CD14-positive monocyte (primary cell): Measurements from ENCODE around the gene GUCY2F. TPM values are rescaled to one million over a fixed set of nuclear protein-coding genes. Genes with fewer than 3 reads are reported as not detected.

Experiments
- DNase-seq, 3 donors: peaks; one replicate each; pipeline ENCODE4 v3.0.0-alpha.2; 2011 to 2022
- H2AFZ ChIP-seq: 2 replicates; pipeline ENCODE4 v1.6.0; 2012; ENCODE audit warnings: mild to moderate bottlenecking, low read depth, low read length, inconsistent platforms; ENCODE audit not compliant: insufficient read depth, poor library complexity, severe bottlenecking
- H3K27ac ChIP-seq, 2 donors: 1 replicate in 1 of 2; 2 replicates in 1 of 2; pipeline ENCODE4 v1.5.1; 2012 to 2013; ENCODE audit warnings: low read length in 2 of 2, control low read depth in 1 of 2, inconsistent platforms in 1 of 2, low read depth in 1 of 2, mild to moderate bottlenecking in 1 of 2
- H3K27me3 ChIP-seq, 2 donors: one replicate each; pipeline versions ENCODE4 v1.6.0 to v1.6.1; 2011 to 2013; ENCODE audit warnings: low read length in 2 of 2; ENCODE audit not compliant: control insufficient read depth in 2 of 2, insufficient read depth in 2 of 2
- H3K36me3 ChIP-seq, 2 donors: replicated peaks in 1 of 2; 1 replicate in 1 of 2; 2 replicates in 1 of 2; pipeline versions ENCODE4 v1.5.1 to v1.6.1; 2012 to 2013; ENCODE audit warnings: low read length in 2 of 2, control low read depth in 1 of 2, inconsistent platforms in 1 of 2, mild to moderate bottlenecking in 1 of 2; ENCODE audit not compliant: insufficient read depth in 2 of 2, control insufficient read depth in 1 of 2
- H3K4me1 ChIP-seq, 2 donors: 1 replicate in 1 of 2; 2 replicates in 1 of 2; pipeline versions ENCODE4 v1.5.1 to v1.6.1; 2012 to 2013; ENCODE audit warnings: low read length in 2 of 2, control low read depth in 1 of 2, inconsistent platforms in 1 of 2, mild to moderate bottlenecking in 1 of 2, moderate library complexity in 1 of 2; ENCODE audit not compliant: insufficient read depth in 2 of 2, control insufficient read depth in 1 of 2
- H3K4me2 ChIP-seq: replicated peaks from 2 replicates; pipeline ENCODE3; 2012; ENCODE audit warnings: low read length, moderate library complexity, mild to moderate bottlenecking; ENCODE audit not compliant: poor library complexity, severe bottlenecking; ENCODE audit errors: extremely low read depth
- H3K4me3 ChIP-seq, 3 experiments: fragments of 200-600 bp in 1 of 3; sonication (generic) in 1 of 3; replicated peaks in 1 of 3; 1 replicate in 2 of 3; 2 replicates in 1 of 3; pipeline ENCODE4 v1.5.1; 2011 to 2013; ENCODE audit warnings: low read length in 3 of 3, mild to moderate bottlenecking in 3 of 3, control low read depth in 2 of 3, low read depth in 2 of 3, inconsistent platforms in 1 of 3, moderate library complexity in 1 of 3
- H3K79me2 ChIP-seq: 2 replicates; pipeline ENCODE4 v1.6.0; 2012; ENCODE audit warnings: mild to moderate bottlenecking, control low read depth, inconsistent platforms, low read length, moderate library complexity; ENCODE audit not compliant: insufficient read depth
- H3K9ac ChIP-seq: 2 replicates; pipeline ENCODE4 v1.6.0; 2017; ENCODE audit warnings: low read length, mild to moderate bottlenecking; ENCODE audit not compliant: insufficient read depth, poor library complexity, severe bottlenecking
- H3K9me3 ChIP-seq, 2 donors: replicated peaks in 1 of 2; 1 replicate in 1 of 2; 2 replicates in 1 of 2; pipeline versions ENCODE4 v1.5.1 to v1.6.1; 2012 to 2013; ENCODE audit warnings: low read length in 2 of 2, control low read depth in 1 of 2; ENCODE audit not compliant: control insufficient read depth in 1 of 2, insufficient read depth in 1 of 2
- H4K20me1 ChIP-seq: 2 replicates; pipeline ENCODE4 v1.6.0; 2012; ENCODE audit warnings: mild to moderate bottlenecking, low read length, control low read depth, moderate library complexity; ENCODE audit not compliant: insufficient read depth
- H3K27ac Mint-ChIP-seq, 7 donors: one replicate each; pipeline ENCODE4 v1.8.0; 2020; ENCODE audit warnings: mild to moderate bottlenecking in 7 of 7, mixed read lengths in 7 of 7, moderate library complexity in 6 of 7, inconsistent platforms in 2 of 7
- H3K27me3 Mint-ChIP-seq, 3 donors: one replicate each; pipeline ENCODE4 v1.8.0; 2021 to 2022; ENCODE audit warnings: low read depth in 3 of 3, mild to moderate bottlenecking in 3 of 3, mixed read lengths in 3 of 3, moderate library complexity in 3 of 3, inconsistent platforms in 1 of 3
- H3K36me3 Mint-ChIP-seq, 2 donors: one replicate each; pipeline ENCODE4 v1.8.0; 2020; ENCODE audit warnings: mixed read lengths in 2 of 2, inconsistent platforms in 1 of 2, mild to moderate bottlenecking in 1 of 2
- H3K4me1 Mint-ChIP-seq: one replicate; pipeline ENCODE4 v1.8.0; 2020; ENCODE audit warnings: mild to moderate bottlenecking, mixed read lengths
- H3K4me3 Mint-ChIP-seq, 2 donors: one replicate each; pipeline ENCODE4 v1.8.0; 2020; ENCODE audit warnings: mild to moderate bottlenecking in 2 of 2, mixed read lengths in 2 of 2, moderate library complexity in 1 of 2
- H3K9me3 Mint-ChIP-seq, 7 donors: one replicate each; pipeline ENCODE4 v1.8.0; 2020 to 2022; ENCODE audit warnings: mixed read lengths in 7 of 7, mild to moderate bottlenecking in 6 of 7, moderate library complexity in 6 of 7, inconsistent platforms in 2 of 7
- CTCF ChIP-seq: fragments of 200-600 bp; IDR thresholded peaks from one replicate; pipeline ENCODE4 v1.8.0; 2022; ENCODE audit warnings: antibody characterized with exemption, mild to moderate bottlenecking
- WGBS: methylation state at CpG from one replicate; pipeline ENCODE4 v1.1.5; 2013; ENCODE audit warnings: missing lambda C conversion rate; ENCODE audit not compliant: insufficient coverage; 5-methylcytosine and 5-hydroxymethylcytosine counted together
- intact Hi-C, 2 donors: fragments of 100-400 bp; cut with micrococcal nuclease; formaldehyde crosslinking; loops; one replicate each; pipeline versions ENCODE4 v1.15.0 to v1.15.1; 2023
- polyA plus RNA-seq, 3 donors: library from polyadenylated mRNA; depleted of rRNA in 1 of 3; unstranded in 2 of 3; stranded (reverse) in 1 of 3; fragments of 300-500 nt in 2 of 3; fragments of >200 nt in 1 of 3; fragmentation: Illumina TruSeq in 2 of 3; gene quantifications; 1 replicate in 2 of 3; 2 replicates in 1 of 3; pipeline ENCODE4 v1.2.3, GENCODE V29; 2012 to 2021

GUCY2F gene
- polyA plus RNA-seq, 3 donors = not detected

GRCh38 chrX:109372291-109372690 lies 109.6 kb downstream of the GUCY2F start:
- TF ChIP-seq CTCF = no peak
- Histone ChIP-seq H3K4me2 (no peak overlapping the region), H3K79me2 (no peaks in the 10 kb centered on the region), H2AFZ (no peak overlapping the region), H3K4me1 (peaks cover 0 to 4% of the 10 kb centered on the region in 2 donors), H4K20me1 (no peaks in the 10 kb centered on the region), H3K27me3 (no peaks in the 10 kb centered on the region), H3K9ac (no peak overlapping the region), H3K27ac (no peak overlapping the region), H3K9me3 (no peaks in the 10 kb centered on the region), H3K36me3 (no peaks in the 10 kb centered on the region), H3K4me3 (no peak overlapping the region)
- peaks cover 0 to 1% (median 0%) of the 10 kb centered on the region in 7 donors for H3K9me3 Mint-ChIP-seq
- H3K4me3 Mint-ChIP-seq = no peak overlapping the region
- no peaks in the 10 kb centered on the region for H3K36me3 Mint-ChIP-seq
- intact Hi-C loops = no loop called here
- no CpG with 5 or more reads among the region's 1 CpG for WGBS
- H3K27ac Mint-ChIP-seq = no peak overlapping the region
- peaks cover 0 to 6% (median 6%) of the 10 kb centered on the region in 3 donors for H3K27me3 Mint-ChIP-seq
- H3K4me1 Mint-ChIP-seq = peaks cover 6% of the 10 kb centered on the region
- no peak for DNase-seq

GRCh38 chrX:109362101-109362500 lies 119.8 kb downstream of the GUCY2F start:
- peak; percentile 66 to 83 (median 79) for DNase-seq
- no peak for TF ChIP-seq CTCF
- Histone ChIP-seq H3K9me3 (no peaks in the 10 kb centered on the region), H4K20me1 (no peaks in the 10 kb centered on the region), H3K4me1 (peaks cover 31 to 35% of the 10 kb centered on the region in 2 donors), H3K36me3 (no peaks in the 10 kb centered on the region), H3K27me3 (no peaks in the 10 kb centered on the region), H3K4me2 (no peak overlapping the region), H3K4me3 (no peak overlapping the region), H3K79me2 (no peaks in the 10 kb centered on the region), H3K9ac (no peak overlapping the region), H2AFZ (no peak overlapping the region), H3K27ac (peak overlapping the region in 1 of 2 donors; percentile 48)
- peaks cover 0 to 5% (median 0%) of the 10 kb centered on the region in 3 donors for H3K27me3 Mint-ChIP-seq
- intact Hi-C loops = no loop called here
- no peaks in the 10 kb centered on the region for H3K36me3 Mint-ChIP-seq
- H3K9me3 Mint-ChIP-seq = peaks cover 0 to 7% (median 2%) of the 10 kb centered on the region in 7 donors
- no CpG with 5 or more reads among the region's 4 CpGs for WGBS
- H3K4me1 Mint-ChIP-seq = peaks cover 21% of the 10 kb centered on the region
- peak overlapping the region; percentile 53 to 84 (median 75) for H3K27ac Mint-ChIP-seq
- H3K4me3 Mint-ChIP-seq = peak overlapping the region in 1 of 2 donors; percentile 48
